ENCODE data around the gene MIB1.

- TF ChIP-seq EZH2 (IDR thresholded peaks at IDR 0.05; ENCODE audit: borderline replicate concordance, low read depth, low read length) (no peak), RBM25 (IDR thresholded peaks at IDR 0.05; ENCODE audit: low read depth, low read length, severe bottlenecking) (no peak), ARID2 (IDR thresholded peaks at IDR 0.05) (0 out of 2 replicates have a peak, but pooled peaks have one; percentile 36), MAX (CRISPR knock-in tag; IDR thresholded peaks at IDR 0.05) (no peak)
- TF ChIP-seq, protein P1, sequence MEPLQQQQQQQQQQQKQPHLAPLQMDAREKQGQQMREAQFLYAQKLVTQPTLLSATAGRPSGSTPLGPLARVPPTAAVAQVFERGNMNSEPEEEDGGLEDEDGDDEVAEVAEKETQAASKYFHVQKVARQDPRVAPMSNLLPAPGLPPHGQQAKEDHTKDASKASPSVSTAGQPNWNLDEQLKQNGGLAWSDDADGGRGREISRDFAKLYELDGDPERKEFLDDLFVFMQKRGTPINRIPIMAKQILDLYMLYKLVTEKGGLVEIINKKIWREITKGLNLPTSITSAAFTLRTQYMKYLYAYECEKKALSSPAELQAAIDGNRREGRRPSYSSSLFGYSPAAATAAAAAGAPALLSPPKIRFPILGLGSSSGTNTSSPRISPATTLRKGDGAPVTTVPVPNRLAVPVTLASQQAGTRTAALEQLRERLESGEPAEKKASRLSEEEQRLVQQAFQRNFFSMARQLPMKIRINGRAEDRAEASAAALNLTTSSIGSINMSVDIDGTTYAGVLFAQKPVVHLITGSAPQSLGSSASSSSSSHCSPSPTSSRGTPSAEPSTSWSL (CRISPR knock-in tag; IDR thresholded peaks at IDR 0.05; ENCODE audit: borderline replicate concordance) = no peak
- TF ChIP-seq, protein P2, sequence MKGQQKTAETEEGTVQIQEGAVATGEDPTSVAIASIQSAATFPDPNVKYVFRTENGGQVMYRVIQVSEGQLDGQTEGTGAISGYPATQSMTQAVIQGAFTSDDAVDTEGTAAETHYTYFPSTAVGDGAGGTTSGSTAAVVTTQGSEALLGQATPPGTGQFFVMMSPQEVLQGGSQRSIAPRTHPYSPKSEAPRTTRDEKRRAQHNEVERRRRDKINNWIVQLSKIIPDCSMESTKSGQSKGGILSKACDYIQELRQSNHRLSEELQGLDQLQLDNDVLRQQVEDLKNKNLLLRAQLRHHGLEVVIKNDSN (CRISPR knock-in tag; IDR thresholded peaks at IDR 0.05) = no peak
Observed at GRCh38 chr18:21914739-21915319, 174.2 kb downstream of the MIB1 start.
